ENCODE results near the gene GALNT9.

Gene GALNT9

DNA sequence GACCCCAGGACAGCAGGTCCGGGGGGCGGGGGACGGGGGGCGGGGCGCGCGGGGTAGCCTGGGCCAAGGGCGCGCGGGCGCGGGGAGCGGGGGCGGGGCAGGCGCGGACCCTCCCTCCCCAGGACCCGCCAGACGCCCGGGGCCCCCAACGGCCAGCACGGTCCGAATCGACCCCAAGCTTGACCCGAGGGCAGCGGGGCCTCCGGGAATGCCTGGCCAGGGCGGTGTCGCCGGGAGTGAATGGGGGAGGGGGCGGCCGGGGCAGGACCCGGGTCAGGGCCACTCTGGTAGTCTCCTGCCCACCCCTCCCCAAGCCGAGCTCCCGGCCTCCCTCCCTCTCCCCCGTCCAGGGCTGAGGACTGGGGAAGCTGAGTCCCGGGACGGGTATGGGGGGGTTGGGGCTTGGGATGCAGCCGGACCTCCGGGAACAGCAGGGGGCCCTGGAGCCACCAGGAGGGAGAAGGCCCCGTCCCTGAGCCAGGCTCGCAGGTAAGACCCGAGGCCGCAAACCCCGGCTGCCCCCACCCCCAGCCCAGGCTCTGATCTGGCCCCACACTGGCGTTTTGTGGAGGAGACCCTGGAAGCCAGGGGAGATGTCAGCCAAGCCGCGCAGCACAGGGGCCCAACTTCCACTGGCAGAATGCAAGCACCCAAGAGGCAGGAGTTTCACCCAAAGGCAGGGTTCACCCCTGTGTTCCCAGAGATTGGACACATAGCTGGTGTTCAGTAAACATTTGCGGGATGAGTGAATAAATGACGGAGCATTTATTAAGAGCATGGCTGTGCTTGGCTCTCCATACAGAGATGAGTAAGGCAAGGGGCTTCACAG, 545 bp upstream of the GALNT9 start:
- H3K4me3 ChIP-seq (ENCODE audit: low read depth, low read length): no peak overlapping the region
- TF ChIP-seq, protein P1, sequence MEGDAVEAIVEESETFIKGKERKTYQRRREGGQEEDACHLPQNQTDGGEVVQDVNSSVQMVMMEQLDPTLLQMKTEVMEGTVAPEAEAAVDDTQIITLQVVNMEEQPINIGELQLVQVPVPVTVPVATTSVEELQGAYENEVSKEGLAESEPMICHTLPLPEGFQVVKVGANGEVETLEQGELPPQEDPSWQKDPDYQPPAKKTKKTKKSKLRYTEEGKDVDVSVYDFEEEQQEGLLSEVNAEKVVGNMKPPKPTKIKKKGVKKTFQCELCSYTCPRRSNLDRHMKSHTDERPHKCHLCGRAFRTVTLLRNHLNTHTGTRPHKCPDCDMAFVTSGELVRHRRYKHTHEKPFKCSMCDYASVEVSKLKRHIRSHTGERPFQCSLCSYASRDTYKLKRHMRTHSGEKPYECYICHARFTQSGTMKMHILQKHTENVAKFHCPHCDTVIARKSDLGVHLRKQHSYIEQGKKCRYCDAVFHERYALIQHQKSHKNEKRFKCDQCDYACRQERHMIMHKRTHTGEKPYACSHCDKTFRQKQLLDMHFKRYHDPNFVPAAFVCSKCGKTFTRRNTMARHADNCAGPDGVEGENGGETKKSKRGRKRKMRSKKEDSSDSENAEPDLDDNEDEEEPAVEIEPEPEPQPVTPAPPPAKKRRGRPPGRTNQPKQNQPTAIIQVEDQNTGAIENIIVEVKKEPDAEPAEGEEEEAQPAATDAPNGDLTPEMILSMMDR (IDR thresholded peaks at IDR 0.05; ENCODE audit: low read depth, low read length, missing control alignments): no peak
- in situ Hi-C loops (cut with HindIII; ENCODE audit: low sequenced_read_pairs): no loop called here
- no peak for DNase-seq (ENCODE audit: low read depth)

DNA sequence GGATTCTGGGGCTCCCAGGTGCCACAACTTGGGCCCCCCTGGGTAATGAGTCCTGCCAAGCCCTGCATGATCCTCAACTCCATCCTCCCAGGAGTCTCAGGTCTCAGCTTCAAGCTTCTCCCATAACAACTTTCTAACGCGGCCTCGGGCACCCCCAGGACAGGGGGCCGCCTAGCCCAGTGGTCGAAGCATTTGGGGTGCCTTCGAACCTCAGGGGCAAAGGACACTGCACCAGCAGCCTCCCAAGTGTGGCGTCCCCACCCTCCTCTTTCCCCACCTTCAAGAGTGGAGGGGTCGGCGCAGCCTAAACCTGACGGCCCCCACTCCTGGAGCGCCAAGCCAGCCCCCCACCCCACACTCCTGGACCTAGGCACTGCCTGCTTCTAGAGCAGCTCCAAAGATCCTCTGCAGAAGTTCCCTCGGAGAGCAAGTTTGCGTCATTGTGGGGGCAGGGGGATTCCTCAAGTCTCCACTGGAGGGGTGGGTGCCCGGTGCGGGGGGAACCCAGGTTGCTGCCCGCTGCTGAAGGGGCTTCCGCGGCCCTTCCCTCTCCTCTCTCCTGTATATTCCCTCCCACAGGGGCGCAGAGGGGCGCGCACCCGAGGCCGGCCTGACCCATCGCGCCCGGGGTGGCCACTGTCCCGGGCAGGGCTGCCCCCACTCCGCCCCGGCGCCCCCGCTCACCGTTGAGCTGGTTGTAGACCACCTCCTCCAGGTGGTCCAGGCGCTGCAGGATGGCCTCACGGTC, 933 bp downstream of the GALNT9 start:
- in situ Hi-C loops (cut with HindIII; ENCODE audit: low sequenced_read_pairs): no loop called here
- TF ChIP-seq, protein P1 (IDR thresholded peaks at IDR 0.05; ENCODE audit: low read depth, low read length, missing control alignments): no peak
- no peak for DNase-seq (ENCODE audit: low read depth)
- no peak overlapping the region for H3K4me3 ChIP-seq (ENCODE audit: low read depth, low read length)

DNA sequence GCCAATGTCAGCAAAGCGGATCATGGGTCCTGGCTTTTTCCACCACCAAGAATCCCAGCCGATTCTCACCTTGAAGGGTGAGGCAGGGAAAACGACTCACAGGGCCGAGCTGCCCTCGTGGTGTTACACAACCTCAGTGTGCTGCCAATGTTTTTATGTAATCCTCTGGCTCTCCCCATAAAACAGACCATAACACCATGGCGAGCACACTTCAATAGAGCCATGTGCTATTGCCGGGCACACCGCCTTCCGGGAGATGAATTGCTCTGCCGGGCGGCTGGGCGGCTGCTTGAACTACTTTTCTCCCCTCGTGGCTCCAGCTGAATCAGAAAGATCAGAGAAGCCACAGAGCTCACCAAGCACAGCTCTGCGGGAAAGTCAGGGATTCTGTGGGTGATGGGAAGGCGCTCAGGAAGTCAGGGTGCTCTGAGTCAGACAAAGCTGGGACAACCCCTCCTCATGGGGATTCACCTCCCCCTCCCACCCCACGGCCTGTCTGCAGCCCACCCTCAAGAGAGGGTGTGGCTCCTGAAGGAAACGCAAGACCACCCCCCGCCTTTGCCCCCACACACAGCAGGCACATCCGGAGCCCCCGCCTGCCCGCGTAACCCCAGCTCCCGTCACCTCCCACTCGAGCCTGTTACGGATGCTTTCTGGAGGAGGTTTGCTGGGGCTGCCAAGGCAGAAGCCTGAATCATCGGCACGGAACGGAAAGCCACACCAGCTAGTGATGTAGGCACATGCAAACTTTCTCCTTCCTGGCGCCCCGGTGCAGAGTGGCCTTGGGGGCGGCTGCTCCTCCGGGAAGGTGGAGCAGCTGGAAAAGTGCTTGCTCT, 1.8 kb downstream of the GALNT9 start:
- DNase-seq (ENCODE audit: low read depth): peak; percentile 5

DNA sequence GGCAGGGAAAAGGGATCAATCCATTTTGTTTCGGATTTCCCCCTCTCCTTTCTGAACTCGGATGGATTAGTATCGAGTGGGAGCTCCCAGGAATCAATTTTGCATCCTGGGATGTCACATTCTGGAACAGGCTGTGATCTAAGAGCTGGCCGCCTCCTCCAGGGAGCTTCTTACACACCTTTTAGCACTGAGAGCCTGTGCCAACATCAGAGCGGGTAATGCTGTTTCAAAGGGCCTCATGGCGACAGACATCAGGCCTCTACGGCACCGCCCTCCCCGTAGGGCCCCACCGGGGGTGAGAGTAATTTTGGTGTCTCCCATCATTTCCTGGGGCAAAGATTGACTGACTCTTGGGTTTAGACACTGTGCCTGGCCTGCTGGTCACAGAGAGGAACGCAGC, 2.7 kb downstream of the GALNT9 start:
- DNase-seq (ENCODE audit: low read depth): no peak
- in situ Hi-C loops (cut with HindIII; ENCODE audit: low sequenced_read_pairs): no loop called here
- H3K4me3 ChIP-seq (ENCODE audit: low read depth, low read length): no peak overlapping the region
- TF ChIP-seq, protein P1 (IDR thresholded peaks at IDR 0.05; ENCODE audit: low read depth, low read length, missing control alignments): no peak

More for the DNA sequence above, 1.8 kb downstream of the GALNT9 start:
- in situ Hi-C loops (cut with HindIII; ENCODE audit: low sequenced_read_pairs): no loop called here
- TF ChIP-seq, protein P1 (IDR thresholded peaks at IDR 0.05; ENCODE audit: low read depth, low read length, missing control alignments): no peak
- no peak overlapping the region for H3K4me3 ChIP-seq (ENCODE audit: low read depth, low read length)

DNA sequence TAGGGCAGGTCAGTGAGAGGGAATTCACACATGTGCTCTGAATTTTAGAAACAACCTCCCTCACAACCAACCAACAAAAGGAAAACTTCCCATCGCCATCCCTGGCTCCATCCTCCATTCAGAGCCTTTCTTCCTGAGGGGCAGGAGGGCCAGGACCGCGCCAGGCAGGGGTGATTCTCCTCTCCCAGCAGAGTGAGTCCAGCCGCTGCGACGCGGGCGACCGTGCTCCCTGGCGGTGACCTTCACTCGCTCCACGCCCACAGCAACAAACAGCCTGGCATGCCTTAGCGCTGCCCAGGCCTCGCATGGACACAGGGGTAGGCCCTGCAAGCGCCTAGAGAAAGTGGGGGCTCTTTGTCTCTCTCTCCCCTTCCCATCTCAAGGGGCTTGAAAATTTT, 3.7 kb downstream of the GALNT9 start:
- TF ChIP-seq, protein P1 (IDR thresholded peaks at IDR 0.05; ENCODE audit: low read depth, low read length, missing control alignments): no peak
- no peak overlapping the region for H3K4me3 ChIP-seq (ENCODE audit: low read depth, low read length)
- in situ Hi-C loops (cut with HindIII; ENCODE audit: low sequenced_read_pairs): no loop called here
- DNase-seq (ENCODE audit: low read depth): no peak
